GM23248 (cell line): ENCODE results near the gene SND1. TPM values are rescaled to one million over a fixed set of nuclear protein-coding genes. Genes with fewer than 3 reads are reported as not detected.

Experiments
- DNase-seq: peaks from one replicate; pipeline ENCODE4 v3.0.0-alpha.2; 2015
- H2AFZ ChIP-seq: fragments of 200-600 bp; sonication (generic); 2 replicates; pipeline ENCODE4 v1.6.1; 2016; ENCODE audit warnings: antibody characterized with exemption
- H3F3A ChIP-seq: fragments of 200-600 bp; sonication (generic); 2 replicates; pipeline ENCODE4 v1.6.1; 2016; ENCODE audit warnings: mild to moderate bottlenecking, antibody characterized with exemption, mixed run types; ENCODE audit not compliant: insufficient read depth
- H3K27ac ChIP-seq: fragments of 200-600 bp; sonication (generic); 2 replicates; pipeline ENCODE4 v1.5.1; 2016; ENCODE audit warnings: mild to moderate bottlenecking
- H3K27me3 ChIP-seq: fragments of 200-600 bp; sonication (generic); replicated peaks from 2 replicates; pipeline ENCODE4 v1.6.1; 2016; ENCODE audit warnings: mild to moderate bottlenecking; ENCODE audit not compliant: insufficient read depth
- H3K36me3 ChIP-seq: fragments of 200-600 bp; sonication (generic); 2 replicates; pipeline ENCODE4 v1.6.1; 2016; ENCODE audit warnings: low read depth, mild to moderate bottlenecking
- H3K4me1 ChIP-seq: fragments of 200-600 bp; sonication (generic); 2 replicates; pipeline ENCODE4 v1.6.1; 2016; ENCODE audit warnings: mild to moderate bottlenecking; ENCODE audit not compliant: insufficient read depth
- H3K4me2 ChIP-seq: fragments of 200-600 bp; sonication (generic); one replicate; pipeline ENCODE4 v1.6.1; 2016; ENCODE audit warnings: mild to moderate bottlenecking; ENCODE audit not compliant: unreplicated experiment
- H3K4me3 ChIP-seq: fragments of 200-600 bp; sonication (generic); 2 replicates; pipeline ENCODE4 v1.5.1; 2016; ENCODE audit warnings: mild to moderate bottlenecking
- H3K79me2 ChIP-seq: fragments of 200-600 bp; sonication (generic); 2 replicates; pipeline ENCODE4 v1.6.1; 2016; ENCODE audit warnings: mild to moderate bottlenecking; ENCODE audit not compliant: insufficient read depth
- H3K9ac ChIP-seq: fragments of 200-600 bp; sonication (generic); 2 replicates; pipeline ENCODE4 v1.6.1; 2016; ENCODE audit warnings: mild to moderate bottlenecking
- H3K9me2 ChIP-seq: fragments of 200-600 bp; sonication (generic); 2 replicates; pipeline ENCODE4 v1.6.1; 2016; ENCODE audit warnings: mixed run types, mild to moderate bottlenecking, moderate library complexity; ENCODE audit not compliant: insufficient read depth
- H3K9me3 ChIP-seq: fragments of 200-600 bp; sonication (generic); one replicate; pipeline ENCODE4 v1.6.1; 2017; ENCODE audit warnings: low read depth
- H4K20me1 ChIP-seq: fragments of 200-600 bp; sonication (generic); 2 replicates; pipeline ENCODE4 v1.6.0; 2016; ENCODE audit not compliant: insufficient read depth
- EZH2 ChIP-seq: fragments of 200-600 bp; sonication (generic); IDR thresholded peaks from 2 replicates; pipeline ENCODE4 v1.6.1; 2018; ENCODE audit warnings: antibody characterized with exemption, mild to moderate bottlenecking; ENCODE audit not compliant: insufficient read depth, poor library complexity, severe bottlenecking
- EZH2phosphoT487 ChIP-seq: fragments of 200-600 bp; sonication (generic); IDR thresholded peaks from 2 replicates; pipeline ENCODE4 v1.6.1; 2018; ENCODE audit warnings: antibody characterized with exemption, moderate library complexity, mild to moderate bottlenecking, low read depth; ENCODE audit not compliant: insufficient read depth
- WGBS, 2 experiments: methylation state at CpG; one replicate each; pipeline ENCODE4 v1.1.6; 2015 to 2017; ENCODE audit warnings: low lambda C conversion rate in 2 of 2, low coverage in 1 of 2; ENCODE audit errors: missing lambda C conversion rate in 2 of 2; 5-methylcytosine and 5-hydroxymethylcytosine counted together
- in situ Hi-C: fragments of 300-500 bp; cut with MboI; formaldehyde crosslinking; loops from 2 replicates; pipeline ENCODE4 v1.15.0; 2020
- polyA plus RNA-seq: library from polyadenylated mRNA; unstranded; fragments of >200 nt; fragmentation: Nextera tagmentation; extraction: Ambion mirVana; gene quantifications from 2 replicates; pipeline ENCODE4 v1.2.1, GENCODE V29; 2016
- total RNA-seq: library from RNA; depleted of rRNA; stranded (reverse); fragments of >200 nt; shearing (Covaris generic); gene quantifications from 2 replicates; pipeline ENCODE4 v1.2.3, GENCODE V29; 2014

SND1 gene
- total and polyA plus RNA-seq, 2 experiments from 2014 or later = 128 to 184 TPM

DNA sequence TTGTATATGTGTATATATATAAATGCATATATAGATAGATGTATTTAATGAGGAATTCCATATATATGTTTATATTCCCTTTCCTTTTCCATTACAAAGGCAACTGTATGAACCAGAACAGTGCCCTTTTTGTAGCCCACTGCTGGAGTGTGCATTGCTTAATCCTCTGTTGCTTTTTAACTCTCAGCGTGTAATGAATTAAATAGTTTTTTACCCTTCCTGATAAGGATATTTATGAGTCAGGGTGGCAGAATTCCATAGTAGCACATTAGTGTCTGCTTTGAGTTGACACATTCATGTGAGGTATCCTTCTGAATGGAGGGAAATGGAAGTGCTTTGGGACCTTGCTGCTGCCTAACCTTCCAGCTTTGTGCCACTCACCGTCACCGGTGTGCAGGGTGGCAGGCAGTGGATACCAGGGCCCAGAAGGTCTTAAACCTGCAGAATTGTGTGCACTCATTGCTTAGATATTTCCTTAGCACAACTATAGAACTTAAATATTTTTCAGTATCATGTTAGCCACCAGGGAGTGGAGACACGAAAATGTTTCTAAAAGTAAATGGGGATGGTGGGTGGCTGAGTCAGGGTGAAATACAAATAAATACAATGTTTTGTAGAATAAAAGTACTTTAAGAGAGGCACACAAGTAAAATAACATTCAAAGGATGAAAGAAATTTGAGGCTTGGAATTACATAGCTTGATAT is 117.9 kb downstream of the SND1 start:
- H3F3A ChIP-seq = peaks cover 41% of the 10 kb centered on the region
- no peak overlapping the region for H3K9ac ChIP-seq
- no peak overlapping the region for H3K4me3 ChIP-seq
- no peaks in the 10 kb centered on the region for H3K36me3 ChIP-seq
- peak overlapping the region; percentile 30 for H3K4me2 ChIP-seq
- no peak overlapping the region for H2AFZ ChIP-seq
- peak; percentile 71 for DNase-seq
- H4K20me1 ChIP-seq = peaks cover 23% of the 10 kb centered on the region
- H3K9me3 ChIP-seq = no peaks in the 10 kb centered on the region
- H3K27ac ChIP-seq = peak overlapping the region; percentile 14; the same call in 1 of the 2 replicates
- peaks cover 87% of the 10 kb centered on the region for H3K79me2 ChIP-seq
- H3K27me3 ChIP-seq = no peaks in the 10 kb centered on the region
- H3K4me1 ChIP-seq = peaks cover 43% of the 10 kb centered on the region
- in situ Hi-C loops = no loop called here
- WGBS, 2 experiments = 55% methylated on average over 4 of the region's 4 CpGs
- H3K9me2 ChIP-seq = no peaks in the 10 kb centered on the region
- TF ChIP-seq EZH2phosphoT487 = no peak
- TF ChIP-seq EZH2 = no peak

DNA sequence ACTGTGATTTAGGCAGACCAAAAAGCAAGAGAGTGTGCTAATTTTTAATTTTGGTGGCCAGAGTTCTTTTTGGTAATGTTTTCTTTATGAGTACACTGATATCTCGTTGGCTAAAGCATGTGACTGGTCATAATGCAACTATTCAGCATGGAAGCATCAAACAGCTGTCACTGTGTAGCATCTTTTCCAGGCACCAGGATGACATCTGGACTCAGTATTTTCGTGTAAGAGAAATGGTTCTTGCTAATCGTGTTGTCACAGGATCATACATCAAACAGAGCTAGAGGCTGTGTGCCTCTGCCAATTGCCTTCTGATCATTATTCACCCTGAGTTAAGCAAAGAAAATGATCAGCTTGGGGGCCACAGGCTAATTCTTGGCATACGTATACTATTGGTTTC is 118.9 kb downstream of the SND1 start:
- WGBS, 2 experiments = 35 to 37% methylated on average over 4 of the region's 4 CpGs
- Histone ChIP-seq H3K9me3 (no peaks in the 10 kb centered on the region), H3K4me2 (peak overlapping the region; percentile 30), H3K79me2 (peaks cover 87% of the 10 kb centered on the region), H4K20me1 (peaks cover 23% of the 10 kb centered on the region), H3K9me2 (no peaks in the 10 kb centered on the region), H3K4me3 (no peak overlapping the region), H3K4me1 (peaks cover 45% of the 10 kb centered on the region), H3K27ac (no peak overlapping the region; the same call in 1 of the 2 replicates), H3K36me3 (no peaks in the 10 kb centered on the region), H2AFZ (no peak overlapping the region), H3K27me3 (no peaks in the 10 kb centered on the region), H3F3A (peaks cover 41% of the 10 kb centered on the region), H3K9ac (no peak overlapping the region)
- peak; percentile 65 for DNase-seq
- in situ Hi-C loops = no loop called here
- TF ChIP-seq EZH2 (no peak), EZH2phosphoT487 (no peak)

DNA sequence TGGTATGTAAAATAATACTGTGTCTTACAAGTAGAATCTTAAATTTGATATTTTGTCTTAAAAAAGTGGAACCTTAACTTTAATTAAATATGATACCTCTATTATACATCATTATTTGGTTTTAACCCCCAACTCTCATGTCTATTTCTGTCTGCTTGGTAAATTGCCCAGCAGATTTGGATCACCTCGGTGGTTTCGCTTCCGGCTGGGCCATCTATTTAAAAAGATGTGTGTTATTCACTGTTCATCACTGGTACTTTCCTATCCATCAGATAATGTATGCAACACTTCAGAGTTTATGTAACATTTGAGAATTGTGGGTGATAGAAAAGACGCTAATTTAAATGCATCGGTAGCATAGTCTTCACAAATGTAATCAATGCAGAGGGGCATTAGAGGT is 119.7 kb downstream of the SND1 start:
- TF ChIP-seq EZH2 (no peak), EZH2phosphoT487 (no peak)
- Histone ChIP-seq H3F3A (peaks cover 44% of the 10 kb centered on the region), H3K27ac (no peak overlapping the region), H2AFZ (no peak overlapping the region), H3K4me1 (peaks cover 53% of the 10 kb centered on the region), H3K27me3 (no peaks in the 10 kb centered on the region), H3K36me3 (no peaks in the 10 kb centered on the region), H3K4me3 (no peak overlapping the region), H3K4me2 (no peak overlapping the region), H3K79me2 (peaks cover 83% of the 10 kb centered on the region), H3K9me3 (no peaks in the 10 kb centered on the region), H4K20me1 (peaks cover 23% of the 10 kb centered on the region), H3K9ac (no peak overlapping the region), H3K9me2 (no peaks in the 10 kb centered on the region)
- 99 to 100% methylated on average over 5 of the region's 5 CpGs for WGBS, 2 experiments
- in situ Hi-C loops = no loop called here
- no peak for DNase-seq

DNA sequence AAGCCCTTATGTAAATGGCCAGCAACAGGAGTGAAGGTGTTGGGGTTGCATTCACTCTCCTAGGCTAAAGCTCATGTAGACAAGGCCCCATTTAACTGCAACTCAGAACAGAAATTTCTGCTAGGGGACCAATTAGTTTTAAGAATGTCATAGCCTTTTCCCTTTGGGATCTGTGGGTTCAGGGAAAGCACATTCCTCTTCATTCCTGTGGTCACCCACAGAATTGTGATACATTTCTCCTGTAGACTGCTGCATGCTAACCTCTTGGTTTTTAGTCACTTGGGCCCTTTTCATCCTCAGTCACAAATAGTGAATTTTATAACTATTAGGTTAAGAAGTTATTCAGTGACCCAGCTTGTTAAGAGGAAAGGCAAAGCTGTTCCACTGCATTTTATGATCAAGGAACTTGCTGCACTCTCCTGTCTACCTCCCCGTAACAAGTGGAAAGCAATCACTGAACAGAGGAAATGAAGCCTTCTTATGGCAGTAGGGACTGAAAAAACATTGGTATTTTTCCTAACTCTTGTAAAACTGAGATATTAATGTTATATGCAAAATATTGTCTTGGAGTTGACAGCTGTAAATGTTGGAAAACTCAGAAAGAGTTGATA is 124.9 kb downstream of the SND1 start:
- H3K36me3 ChIP-seq = no peaks in the 10 kb centered on the region
- TF ChIP-seq EZH2 = no peak
- TF ChIP-seq EZH2phosphoT487 = peak; percentile 94
- no peak overlapping the region for H3K9ac ChIP-seq
- DNase-seq = peak; percentile 90
- H3K9me2 ChIP-seq = 0 out of 2 replicates have a peak, but pooled peaks cover 3% of the 10 kb centered on the region
- no peak overlapping the region for H2AFZ ChIP-seq
- H3K4me2 ChIP-seq = peak overlapping the region; percentile 68
- peaks cover 32% of the 10 kb centered on the region for H3K4me1 ChIP-seq
- peaks cover 20% of the 10 kb centered on the region; the same call in 1 of the 2 replicates for H4K20me1 ChIP-seq
- no peaks in the 10 kb centered on the region for H3K9me3 ChIP-seq
- peak overlapping the region; percentile 51 for H3K27ac ChIP-seq
- H3K79me2 ChIP-seq = peaks cover 87% of the 10 kb centered on the region
- 91 to 93% methylated on average over 1 of the region's 1 CpG for WGBS, 2 experiments
- H3K4me3 ChIP-seq = peak overlapping the region; percentile 13; the same call in 1 of the 2 replicates
- no peaks in the 10 kb centered on the region for H3K27me3 ChIP-seq
- in situ Hi-C loops = no loop called here
- peaks cover 20% of the 10 kb centered on the region for H3F3A ChIP-seq
